Ovary (tissue), 3 donors: ENCODE data around the gene IRF2BPL.

ENCODE experiments used
- CTCF ChIP-seq, 3 donors: fragments of 450-650 bp in 2 of 3; fragments of 200-600 bp in 1 of 3; IDR thresholded peaks; one replicate each; pipeline versions ENCODE4 v1.5.1 to v1.8.0; 2016 to 2022; ENCODE audit warnings: antibody characterized with exemption in 3 of 3, mild to moderate bottlenecking in 1 of 3
- EP300 ChIP-seq: sonication (generic); formaldehyde crosslinking; IDR thresholded peaks from one replicate; pipeline ENCODE4 v1.6.1; 2017; ENCODE audit warnings: antibody characterized with exemption
- POLR2A ChIP-seq: fragments of 450-650 bp; IDR thresholded peaks from one replicate; pipeline ENCODE4 v1.6.1; 2017; ENCODE audit warnings: antibody characterized with exemption, mild to moderate bottlenecking, moderate library complexity
- donor health status: DM: no; HTN: no; CAD: no.

GRCh38 chr14:76990084-76990483 lies 38.4 kb downstream of the IRF2BPL start:
- no peak for TF ChIP-seq CTCF (IDR thresholded peaks at IDR 0.05)
- no peak for TF ChIP-seq POLR2A
- TF ChIP-seq EP300 = no peak
